ENCODE data around the gene GALNT14. TPM values are rescaled to one million over a fixed set of nuclear protein-coding genes. Genes with fewer than 3 reads are reported as not detected.
A peak's percentile ranks its signal among the peaks of the same experiment; 100 is the strongest.

The GALNT14 gene
- total and polyA plus RNA-seq, 9 of the 15 experiments (the other 6 are each of a cell fraction or from before 2014, with no cell fraction given), result 0.11 TPM; not detected in 8

GRCh38 chr2:31170071-31170698, 31.9 kb upstream of the GALNT14 start:
- in situ Hi-C loops (cut with MboI), result loop anchor here (25.0 kb wide), 1 partner anchor 1008 kb away; no protein-coding TSS in a partner anchor
- CTCF ChIA-PET (ENCODE audit: low intra/inter-chr PET ratio), result interaction anchor here (0.6 to 1.8 kb wide), 4 partner anchors 114 to 459 kb away, joined by 3 to 22 read pairs (median 6); no protein-coding TSS in a partner anchor
- TF ChIP-seq KLF16 (IDR thresholded peaks at IDR 0.05), result 0 out of 2 replicates have a peak, but pooled peaks have one; percentile 12
- TF ChIP-seq ZNF830 (CRISPR knock-in tag; IDR thresholded peaks at IDR 0.05), result no peak
- TF ChIP-seq PREB (CRISPR knock-in tag; IDR thresholded peaks at IDR 0.05), result 0 out of 2 replicates have a peak, but pooled peaks have one; percentile 39
- TF ChIP-seq SIRT6 (IDR thresholded peaks at IDR 0.05; ENCODE audit: low read depth, low read length), result no peak
- no peak for TF ChIP-seq HDAC2 (IDR thresholded peaks at IDR 0.05)
- TF ChIP-seq DEAF1 (CRISPR knock-in tag; IDR thresholded peaks at IDR 0.05), result peak; percentile 65
- TF ChIP-seq ADNP (tag; IDR thresholded peaks at IDR 0.05), result no peak
- TF ChIP-seq MCM7 (IDR thresholded peaks at IDR 0.05), result no peak
- peak; percentile 88 to 90 (median 88) for TF ChIP-seq CTCF (IDR thresholded peaks at IDR 0.05 in 2 of 3, conservative IDR thresholded peaks at IDR 0.05 in 1 of 3; ENCODE audit: insufficient read depth in 2 of 3, low read depth in 1 of 3, low read length in 3 of 3)
- TF ChIP-seq MAZ (CRISPR knock-in tag; conservative IDR thresholded peaks at IDR 0.05 in 1 of 2, IDR thresholded peaks at IDR 0.05 in 1 of 2), result 0 out of 4 replicates have a peak, but pooled peaks of 1 of the 2 experiments have one; percentile 35
- TF ChIP-seq CBX1 (IDR thresholded peaks at IDR 0.05; ENCODE audit: low read depth), result no peak
- no peak for TF ChIP-seq CGGBP1 (CRISPR knock-in tag; IDR thresholded peaks at IDR 0.05)
- TF ChIP-seq RAD21 (CRISPR knock-in tag; conservative IDR thresholded peaks at IDR 0.05 in 1 of 2, IDR thresholded peaks at IDR 0.05 in 1 of 2), result peak; percentile 75 to 86
- TF ChIP-seq SMC3 (conservative IDR thresholded peaks at IDR 0.05; ENCODE audit: insufficient read depth, low read depth, low read length), result peak; percentile 83
- TF ChIP-seq RCOR1 (IDR thresholded peaks at IDR 0.05; ENCODE audit: borderline replicate concordance in 1 of 2, low read depth in 2 of 2, low read length in 2 of 2), result 0 out of 4 replicates have a peak, but pooled peaks of 1 of the 2 experiments have one; percentile 28
- no peak for TF ChIP-seq FOXJ2 (tag; IDR thresholded peaks at IDR 0.05)
- TF ChIP-seq ZNF384 (IDR thresholded peaks at IDR 0.05; ENCODE audit: low read depth, low read length), result peak; percentile 32; the same call in 1 of the 2 replicates

More at GRCh38 chr2:31170071-31170698, 31.9 kb upstream of the GALNT14 start:
- H3K36me3 ChIP-seq (ENCODE audit: control insufficient read depth, insufficient read depth, low read length), result no peaks in the 10 kb centered on the region
- intact Hi-C loops (cut with micrococcal nuclease), result loop anchor here (1.0 to 10.0 kb wide), 4 partner anchors 105 to 456 kb away; no protein-coding TSS in a partner anchor
- H3K4me3 ChIP-seq, result no peak overlapping the region
- H3K9me3 ChIP-seq (replicated peaks; ENCODE audit: control insufficient read depth, insufficient read depth, low read depth, low read length), result no peaks in the 10 kb centered on the region
- FAIRE-seq (peak; percentile 95), DNase-seq (ENCODE audit: extremely low read depth in 1 of 4, low spot score in 3 of 4) (peak; percentile 69 to 77 (median 74)), ATAC-seq (peak; percentile 98)
- H3K79me2 ChIP-seq (ENCODE audit: control insufficient read depth, insufficient read depth, low read length), result no peaks in the 10 kb centered on the region
- 0% methylated on average over 4 of the region's 4 CpGs for WGBS (ENCODE audit: insufficient coverage, low coverage, missing lambda C conversion rate)
- BruUV-seq (replicated peaks), result no TSS peak
- H4K20me1 ChIP-seq (replicated peaks; ENCODE audit: control insufficient read depth, insufficient read depth, low read length), result peaks cover 3% of the 10 kb centered on the region; the same call in 1 of the 2 replicates
- H3K9me1 ChIP-seq (ENCODE audit: control insufficient read depth, insufficient read depth, low read length), result no peaks in the 10 kb centered on the region
- no peak overlapping the region for H3K9ac ChIP-seq (ENCODE audit: insufficient read depth in 1 of 2, low read depth in 2 of 2, low read length in 2 of 2)
- H3K4me1 ChIP-seq (replicated peaks in 1 of 2; ENCODE audit: control insufficient read depth in 2 of 2, insufficient read depth in 2 of 2, low read length in 2 of 2), result no peaks in the 10 kb centered on the region
- no peak overlapping the region for H3K27ac ChIP-seq (ENCODE audit: extremely low read depth, low read depth, low read length)
- peaks cover 0 to 3% of the 10 kb centered on the region in 2 experiments; a peak in 1 of 5 replicates for H3K27me3 ChIP-seq (ENCODE audit: control insufficient read depth in 2 of 2, insufficient read depth in 2 of 2, low read length in 2 of 2)
- no peak overlapping the region for H3K4me2 ChIP-seq (ENCODE audit: insufficient read depth, low read length)
- POLR2A ChIA-PET, result interaction anchor here (0.7 to 1.0 kb wide), 2 partner anchors 9 to 454 kb away, joined by 3 to 6 read pairs; no protein-coding TSS in a partner anchor
- no peak overlapping the region for H2AFZ ChIP-seq (ENCODE audit: low read depth, low read length)
